K562 (cell line): ENCODE results near the gene APIP. TPM values are rescaled to one million over a fixed set of nuclear protein-coding genes. Genes with fewer than 3 reads are reported as not detected.

Experiments used
- ATAC-seq: fragments of 200-7000 bp; cut with Tn5 transposase; 3 replicates; pipeline ENCODE4 v1.9.1; 2020; ENCODE audit warnings: moderate library complexity
- BruUV-seq: library from RNA; stranded (reverse); fragments of 400-500 nt; replicated peaks from 2 replicates; lab custom pipeline; 2021; lab: Mats Ljungman, UMichigan
- CTCF ChIA-PET: fragments of 300-600 bp; formaldehyde crosslinking; extraction: SDS; loops from one replicate; lab custom pipeline; 2021; ENCODE audit warnings: low intra/inter-chr PET ratio; lab: Yijun Ruan, JAX
- POLR2A ChIA-PET: fragments of 300-600, 350-650 bp; sonication (Branson Sonifier 250); formaldehyde crosslinking; extraction: SDS; loops from one replicate; lab custom pipeline; 2021; ENCODE audit warnings: antibody characterized with exemption, inconsistent platforms; lab: Yijun Ruan, JAX
- DNase-seq, 4 experiments: peaks; one replicate each; pipeline versions ENCODE4 v3.0.0 to v3.0.0-alpha.2; 2011 to 2018; ENCODE audit warnings: low spot score in 3 of 4, mixed read lengths in 3 of 4; ENCODE audit errors: extremely low read depth in 1 of 4
- FAIRE-seq: peaks from 2 replicates; lab custom pipeline; 2011; peaks lifted over from hg19 to GRCh38; lab: Jason Lieb, UNC
- H2AFZ ChIP-seq: 2 replicates; pipeline ENCODE4 v1.6.0; 2011; ENCODE audit warnings: low read depth, low read length, control low read depth, inconsistent platforms
- H3K27ac ChIP-seq: fragments of 200-600 bp; 3 replicates; pipeline ENCODE4 v1.8.0; 2011; ENCODE audit warnings: low read depth, mild to moderate bottlenecking, control low read depth, inconsistent platforms, low read length, moderate library complexity, mixed read lengths; ENCODE audit errors: extremely low read depth
- H3K27me3 ChIP-seq, 2 experiments: fragments of 300-600 bp in 1 of 2; 2 replicates in 1 of 2; 3 replicates in 1 of 2; pipeline versions ENCODE4 v1.6.0 to v1.8.0; 2011; ENCODE audit warnings: inconsistent platforms in 2 of 2, low read length in 2 of 2, mild to moderate bottlenecking in 1 of 2, mixed read lengths in 1 of 2, moderate library complexity in 1 of 2; ENCODE audit not compliant: control insufficient read depth in 2 of 2, insufficient read depth in 2 of 2
- H3K36me3 ChIP-seq: fragments of 300-600 bp; 3 replicates; pipeline ENCODE4 v1.8.0; 2011; ENCODE audit warnings: mild to moderate bottlenecking, low read length, inconsistent platforms; ENCODE audit not compliant: control insufficient read depth, insufficient read depth
- H3K4me1 ChIP-seq, 2 experiments: fragments of 200-600 bp in 1 of 2; replicated peaks in 1 of 2; 2 replicates in 1 of 2; 3 replicates in 1 of 2; pipeline versions ENCODE4 v1.5.1 to v1.8.0; 2011; ENCODE audit warnings: inconsistent platforms in 2 of 2, low read length in 2 of 2, mild to moderate bottlenecking in 1 of 2, mixed read lengths in 1 of 2, moderate library complexity in 1 of 2; ENCODE audit not compliant: control insufficient read depth in 2 of 2, insufficient read depth in 2 of 2
- H3K4me2 ChIP-seq: 2 replicates; pipeline ENCODE4 v1.6.1; 2011; ENCODE audit warnings: low read length, control low read depth, inconsistent platforms, mixed read lengths; ENCODE audit not compliant: insufficient read depth
- H3K4me3 ChIP-seq: fragments of 200-600 bp; sonication (generic), shearing (Covaris generic); 2 replicates; pipeline ENCODE4 v1.5.1; 2016; ENCODE audit warnings: control low read depth, inconsistent platforms
- H3K79me2 ChIP-seq: fragments of 200-600 bp; 3 replicates; pipeline ENCODE4 v1.8.0; 2011; ENCODE audit warnings: low read length, inconsistent platforms; ENCODE audit not compliant: control insufficient read depth, insufficient read depth
- H3K9ac ChIP-seq, 2 experiments: 2 replicates each; pipeline versions ENCODE4 v1.6.0 to v1.6.1; 2011; ENCODE audit warnings: low read depth in 2 of 2, low read length in 2 of 2, control low read depth in 1 of 2, inconsistent platforms in 1 of 2, mild to moderate bottlenecking in 1 of 2, mixed read lengths in 1 of 2; ENCODE audit not compliant: insufficient read depth in 1 of 2
- H3K9me1 ChIP-seq: one replicate; pipeline ENCODE4 v1.6.0; 2011; ENCODE audit warnings: inconsistent platforms, mild to moderate bottlenecking, low read length, moderate library complexity; ENCODE audit not compliant: control insufficient read depth, insufficient read depth
- H3K9me3 ChIP-seq: replicated peaks from 2 replicates; pipeline ENCODE4 v1.5.1; 2011; ENCODE audit warnings: low read depth, low read length, inconsistent platforms; ENCODE audit not compliant: control insufficient read depth, insufficient read depth
- H4K20me1 ChIP-seq: replicated peaks from 2 replicates; pipeline ENCODE4 v1.6.1; 2011; ENCODE audit warnings: low read length, inconsistent platforms, mixed read lengths; ENCODE audit not compliant: control insufficient read depth, insufficient read depth
- ARID3B ChIP-seq: fragments of 250-450 bp; sonication (Bioruptor Pico); IDR thresholded peaks from 2 replicates; pipeline ENCODE4 v1.4.0; 2020; ENCODE audit warnings: borderline replicate concordance
- ATF4 ChIP-seq: fragments of 450-650 bp; formaldehyde crosslinking; IDR thresholded peaks from 2 replicates; pipeline ENCODE4 v1.4.0; 2022; ENCODE audit warnings: mild to moderate bottlenecking, moderate library complexity
- DEAF1 ChIP-seq: fragments of 450-650 bp; formaldehyde crosslinking; IDR thresholded peaks from 2 replicates; pipeline ENCODE4 v1.4.0; 2020; ENCODE audit warnings: mild to moderate bottlenecking, moderate library complexity
- MCM7 ChIP-seq, 2 experiments: fragments of 450-650 bp; IDR thresholded peaks; 2 replicates each; pipeline ENCODE4 v1.6.1; 2016 to 2018
- MYNN ChIP-seq, 2 experiments: sonication (generic); formaldehyde crosslinking in 1 of 2; IDR thresholded peaks; 2 replicates each; pipeline versions ENCODE4 v1.5.0 to v1.6.1; 2016 to 2020; ENCODE audit warnings: antibody characterized with exemption in 1 of 2, missing genetic modification reagents in 1 of 2
- PKNOX1 ChIP-seq: fragments of 450-650 bp; IDR thresholded peaks from 2 replicates; pipeline ENCODE4 v1.6.1; 2016
- THRA ChIP-seq: fragments of 450-650 bp; IDR thresholded peaks from 2 replicates; pipeline ENCODE4 v1.6.1; 2017; ENCODE audit warnings: mild to moderate bottlenecking, moderate library complexity
- USF1 ChIP-seq: sonication (generic); formaldehyde crosslinking; IDR thresholded peaks from 2 replicates; pipeline ENCODE4 v1.9.0; 2022; ENCODE audit warnings: mild to moderate bottlenecking, missing genetic modification reagents
- ZNF436 ChIP-seq: fragments of 250-450, 450-650 bp; sonication (Bioruptor Pico); formaldehyde crosslinking; IDR thresholded peaks from 2 replicates; pipeline ENCODE4 v1.7.0; 2020; ENCODE audit warnings: mild to moderate bottlenecking
- WGBS: fragments of 100-300 bp; shearing (Covaris generic); methylation state at CpG from one replicate; pipeline ENCODE4 v1.1.6; 2016; ENCODE audit warnings: low coverage, mixed read lengths; ENCODE audit not compliant: insufficient coverage; ENCODE audit errors: missing lambda C conversion rate; 5-methylcytosine and 5-hydroxymethylcytosine counted together
- in situ Hi-C: fragments of 300-500 bp; cut with MboI; formaldehyde crosslinking; loops from 4 replicates; pipeline ENCODE4 v1.15.0; 2018; ENCODE audit warnings: inconsistent platforms, mixed read lengths
- intact Hi-C: fragments of 100-400 bp; cut with micrococcal nuclease; formaldehyde crosslinking; loops from 2 replicates; pipeline ENCODE4 v1.14.2; 2022
- polyA plus RNA-seq, 8 experiments: library from polyadenylated mRNA; depleted of rRNA in 4 of 8; stranded (reverse) in 5 of 8; unstranded in 3 of 8; fragments of >200 nt; fragmentation: Nextera tagmentation in 2 of 8; fragmentation: Illumina TruSeq in 1 of 8; extraction: Ambion mirVana in 2 of 8; extraction: Trizol in 1 of 8; gene quantifications; 2 replicates each; pipeline versions ENCODE4 v1.2.1 to v1.2.3, GENCODE V29; 2011 to 2014; ENCODE audit warnings: inconsistent platforms in 1 of 8, missing spikeins in 1 of 8
- total RNA-seq, 7 experiments: library from RNA; depleted of rRNA in 6 of 7; stranded (reverse); fragments of >200 nt in 6 of 7; fragmentation: Illumina TruSeq in 2 of 7; extraction: Trizol in 2 of 7; gene quantifications; 2 replicates each; pipeline versions ENCODE4 v1.2.1 to v1.2.3, GENCODE V29; 2011 to 2021; ENCODE audit warnings: low replicate concordance in 1 of 7

The APIP gene
- total and polyA plus RNA-seq, 9 of the 15 experiments (the other 6 are each of a cell fraction or from before 2014, with no cell fraction given), result 63.7 to 110 (median 82.8) TPM

- Histone ChIP-seq H3K9ac (no peak overlapping the region), H3K4me1 (no peaks in the 10 kb centered on the region), H3K9me1 (no peaks in the 10 kb centered on the region), H3K36me3 (peaks cover 47% of the 10 kb centered on the region), H3K27me3 (no peaks in the 10 kb centered on the region), H3K9me3 (no peaks in the 10 kb centered on the region), H2AFZ (no peak overlapping the region), H3K4me2 (no peak overlapping the region), H3K79me2 (0 out of 3 replicates have a peak, but pooled peaks cover 7% of the 10 kb centered on the region), H3K27ac (no peak overlapping the region), H4K20me1 (no peaks in the 10 kb centered on the region; the same call in 1 of the 2 replicates), H3K4me3 (no peak overlapping the region)
- DNase-seq (peak in 2 of 4 experiments; percentile 17 to 53), FAIRE-seq (peak; percentile 83), ATAC-seq (peak; percentile 71)
- CTCF ChIA-PET, result interaction anchor here (0.6 to 3.0 kb wide), 9 partner anchors 50 to 717 kb away, joined by 3 to 73 read pairs (median 3); no protein-coding TSS in a partner anchor
- in situ Hi-C loops, result loop anchor here (5.0 to 10.0 kb wide), 3 partner anchors 304 to 526 kb away; no protein-coding TSS in a partner anchor
- WGBS, result 18% methylated on average over 1 of the region's 1 CpG
- BruUV-seq, result no TSS peak
- intact Hi-C loops, result loop anchor here (1.0 to 10.0 kb wide), 6 partner anchors 49 to 716 kb away; partner anchors contain the start of gene ELF5
- POLR2A ChIA-PET, result interaction anchor here (1.4 kb wide), 1 partner anchor 412 kb away, joined by 3 read pairs; no protein-coding TSS in a partner anchor
- TF ChIP-seq MYNN (IDR thresholded peaks at IDR 0.05), result no peak
- no peak for TF ChIP-seq MYNN (CRISPR knock-in tag; IDR thresholded peaks at IDR 0.05)
- TF ChIP-seq THRA, result no peak
- TF ChIP-seq ARID3B (CRISPR knock-in tag), result no peak
- TF ChIP-seq USF1 (CRISPR knock-in tag), result no peak
- TF ChIP-seq PKNOX1, result peak; percentile 95
- no peak for TF ChIP-seq ATF4
- no peak for TF ChIP-seq ZNF436 (CRISPR knock-in tag)
- TF ChIP-seq MCM7 (IDR thresholded peaks at IDR 0.05), result no peak
- peak; percentile 89 for TF ChIP-seq DEAF1 (CRISPR knock-in tag)
Measured at GRCh38 chr11:34890812-34891211, 25.4 kb downstream of the APIP start.
